ENCODE results near the gene RPP30.
"Not testable (repeated sequence)": the region's sequence is repeated elsewhere in the genome, so short reads cannot be mapped to it uniquely, and the experiment has no call there.

The RPP30 gene

DNA sequence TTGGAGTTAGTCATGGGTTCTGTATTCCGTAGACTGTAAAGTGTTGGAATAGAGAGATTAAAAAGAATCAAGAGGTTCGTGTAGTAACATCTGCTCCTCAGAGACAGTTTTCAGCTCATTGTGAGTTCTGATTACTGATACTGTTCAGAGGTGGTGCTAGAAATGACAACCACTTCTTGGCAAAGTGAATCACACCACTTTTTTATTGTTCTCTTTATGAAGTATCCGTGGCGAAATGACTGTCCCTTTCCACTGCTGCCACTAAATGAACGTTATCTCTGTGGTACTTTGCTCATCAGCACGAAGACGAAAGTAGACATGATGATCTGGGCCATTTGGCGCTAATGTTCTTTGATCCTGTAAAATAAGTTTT is 860 bp downstream of the RPP30 start:
- DNase-seq, result no peak

DNA sequence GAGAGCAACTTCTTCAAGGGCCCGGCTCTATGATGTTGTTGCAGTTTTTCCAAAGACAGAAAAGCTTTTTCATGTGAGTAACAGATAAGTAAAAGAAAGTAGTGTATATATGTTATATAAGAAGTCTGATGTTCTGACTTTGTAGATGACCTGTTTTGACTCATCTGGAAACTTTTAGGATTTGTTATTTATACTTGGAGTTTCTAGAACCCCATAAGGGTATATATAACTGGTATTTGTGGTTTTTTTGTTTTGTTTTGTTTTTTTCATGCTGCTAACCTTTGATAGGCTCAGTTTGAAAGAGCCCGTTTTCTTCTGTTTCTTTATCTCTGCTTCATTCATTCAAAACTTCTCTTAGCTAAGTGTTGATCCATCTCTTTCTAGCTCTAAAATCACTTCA is 7.3 kb downstream of the RPP30 start:
- DNase-seq, result no peak

DNA sequence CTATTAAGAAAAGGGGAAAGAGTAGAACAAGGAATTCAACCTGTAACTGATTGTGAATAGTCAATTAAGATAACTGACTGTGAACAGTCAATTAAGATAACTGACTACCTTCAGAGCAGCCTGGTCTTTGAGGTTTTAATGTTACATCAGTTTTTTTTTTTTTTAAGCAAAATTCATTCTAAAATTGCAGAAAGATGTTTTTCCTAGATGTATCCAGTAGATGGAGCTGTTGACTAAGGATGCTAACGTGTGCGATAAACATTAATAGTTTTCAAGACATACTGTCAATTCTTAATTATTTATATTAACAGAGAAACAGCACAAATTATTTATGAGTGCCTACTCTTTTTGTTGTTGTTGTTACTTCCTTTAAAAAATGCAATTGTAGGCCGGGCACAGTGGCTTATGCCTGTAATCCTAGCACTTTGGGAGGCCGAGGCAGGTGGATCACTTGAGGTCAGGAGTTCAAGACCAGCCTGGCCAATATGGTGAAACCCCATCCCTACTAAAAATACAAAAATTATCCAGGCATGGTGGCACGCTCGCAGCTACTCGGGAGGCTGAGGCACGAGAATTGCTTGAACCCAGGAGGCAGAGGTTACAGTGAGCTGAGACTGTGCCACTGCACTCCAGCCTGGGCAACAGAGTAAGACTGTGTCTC is 8.4 kb downstream of the RPP30 start:
- DNase-seq, result not testable (repeated sequence)

DNA sequence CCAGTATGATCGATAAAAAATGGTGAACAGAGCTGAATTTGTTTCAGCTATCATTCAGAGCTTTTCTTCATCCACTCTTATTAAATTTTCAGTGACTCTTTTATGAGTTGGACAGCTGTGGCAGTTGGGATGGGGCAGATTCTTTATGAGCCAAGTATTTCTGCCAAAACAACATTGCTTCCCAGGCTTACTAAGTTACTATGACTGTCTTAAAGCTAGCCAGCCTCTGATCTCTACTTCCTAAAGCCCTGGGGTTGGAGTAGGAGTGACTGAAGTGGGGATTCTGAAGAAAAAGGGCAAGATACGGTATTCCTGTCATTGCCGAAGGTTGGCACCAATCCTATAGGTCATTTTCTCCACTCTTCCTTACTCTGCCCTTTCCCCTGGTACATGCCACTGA is 12.7 kb downstream of the RPP30 start:
- no peak for DNase-seq

DNA sequence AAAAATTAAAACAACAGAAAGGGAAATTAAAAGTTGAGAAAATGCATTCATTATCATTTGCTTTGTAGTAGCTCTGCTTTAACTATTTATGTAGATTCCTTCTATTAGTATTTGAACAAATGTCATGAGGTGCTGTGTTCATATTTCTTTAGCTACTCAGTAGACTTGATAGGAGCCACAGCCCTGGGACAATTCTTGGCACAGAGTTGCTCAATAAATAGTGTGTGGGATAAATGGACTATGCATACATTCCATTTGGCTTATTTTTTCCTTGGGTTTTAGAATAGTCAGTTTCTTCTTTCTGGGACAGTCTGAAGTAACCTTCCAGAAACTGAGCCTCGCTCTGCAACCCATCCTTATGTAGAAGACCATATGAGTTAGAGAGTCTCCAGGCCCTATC is 13.4 kb downstream of the RPP30 start:
- no peak for DNase-seq

GRCh38 chr10:90887555-90887954 is 15.8 kb downstream of the RPP30 start:
- no peak for DNase-seq

DNA sequence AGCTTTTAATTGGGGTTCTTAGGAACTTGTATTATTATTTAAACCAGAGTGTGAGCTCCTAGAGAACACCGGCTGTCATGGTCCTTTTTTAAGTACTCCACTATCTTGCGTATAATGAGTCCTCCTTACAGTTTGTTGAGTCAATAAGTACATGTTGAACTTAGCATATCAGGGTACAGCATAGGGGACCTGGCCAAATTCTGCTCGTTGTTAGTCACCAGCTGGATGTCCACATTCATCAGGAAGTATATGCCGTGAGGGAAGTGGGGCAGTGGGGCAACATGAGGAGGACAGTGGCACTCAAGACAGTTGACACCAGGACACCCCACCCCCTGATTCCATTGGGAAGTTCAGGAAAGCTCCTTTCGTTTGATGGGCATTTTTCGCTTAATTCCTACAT is 16.6 kb downstream of the RPP30 start:
- DNase-seq, result no peak

DNA sequence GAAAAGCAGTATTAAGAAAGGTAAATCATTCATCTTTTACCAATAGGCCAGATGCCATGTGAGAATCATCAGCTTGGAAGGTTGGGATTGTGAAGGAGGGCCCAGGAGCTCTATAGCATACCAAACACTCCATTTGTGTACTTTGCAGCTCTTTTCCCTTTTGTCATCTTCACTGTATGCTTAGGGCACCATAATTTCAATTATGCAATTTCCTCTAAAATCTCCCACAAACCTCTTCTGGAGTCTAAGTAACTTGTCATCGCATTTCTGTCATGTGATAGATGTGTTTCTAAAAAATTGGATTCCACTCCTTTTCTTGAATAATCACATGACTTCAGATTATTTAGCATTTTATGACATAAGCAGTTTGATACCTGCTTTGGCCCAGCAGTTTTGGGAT is 17.9 kb downstream of the RPP30 start:
- no peak for DNase-seq

GRCh38 chr10:90890347-90890746 is 18.6 kb downstream of the RPP30 start:
- no peak for DNase-seq

GRCh38 chr10:90893190-90893589 is 21.4 kb downstream of the RPP30 start:
- no peak for DNase-seq

- not testable (repeated sequence) for DNase-seq
These were observed 25.1 kb downstream of the RPP30 start for GRCh38 chr10:90896916-90897315.

- DNase-seq, result no peak
These were observed 34.2 kb downstream of the RPP30 start for GRCh38 chr10:90905925-90906324.

- DNase-seq, result no peak
These were observed 34.8 kb downstream of the RPP30 start for GRCh38 chr10:90906596-90906995.

GRCh38 chr10:90911133-90912051 is 39.6 kb downstream of the RPP30 start:
- DNase-seq, result peak; percentile 33

- no peak for DNase-seq
These were observed 40.4 kb downstream of the RPP30 start for GRCh38 chr10:90912174-90912573.

- DNase-seq, result no peak
These were observed 41.2 kb downstream of the RPP30 start for GRCh38 chr10:90912854-90913479.

GRCh38 chr10:90913774-90914420 is 42.1 kb downstream of the RPP30 start:
- no peak for DNase-seq

GRCh38 chr10:90914992-90915765 is 43.4 kb downstream of the RPP30 start:
- no peak for DNase-seq

- no peak for DNase-seq
These were observed 43.9 kb downstream of the RPP30 start for GRCh38 chr10:90915766-90916075.

GRCh38 chr10:90916392-90917237 is 44.8 kb downstream of the RPP30 start:
- DNase-seq, result no peak

- DNase-seq, result no peak
These were observed 45.6 kb downstream of the RPP30 start for GRCh38 chr10:90917238-90917967.

Data from NCI-H226 (cell line).